A549 (cell line): ENCODE measurements around the gene MT1H.

ENCODE experiments used
- CHD4 ChIP-seq: fragments of 200-600 bp; sonication (generic); IDR thresholded peaks from 2 replicates; pipeline ENCODE4 v1.6.1; 2016; ENCODE audit warnings: antibody characterized with exemption, mild to moderate bottlenecking, borderline replicate concordance
- ESRRA ChIP-seq: fragments of 150-350 bp; IDR thresholded peaks from 2 replicates; pipeline ENCODE4 v1.6.1; 2014; ENCODE audit warnings: mild to moderate bottlenecking, low read length, borderline replicate concordance
- GATA3 ChIP-seq: IDR thresholded peaks from 2 replicates; pipeline ENCODE4 v1.6.1; 2012; ENCODE audit warnings: borderline replicate concordance
- KDM5A ChIP-seq: fragments of 200-600 bp; sonication (generic); IDR thresholded peaks from 2 replicates; pipeline ENCODE4 v1.6.1; 2016; ENCODE audit warnings: antibody characterized with exemption, mild to moderate bottlenecking
- MAFK ChIP-seq: fragments of 450-650 bp; IDR thresholded peaks from 2 replicates; pipeline ENCODE4 v1.6.1; 2014; ENCODE audit not compliant: partially characterized antibody
- MAZ ChIP-seq: fragments of 150-350 bp; IDR thresholded peaks from 2 replicates; pipeline ENCODE4 v1.6.1; 2014; ENCODE audit warnings: antibody characterized with exemption, low read depth, low read length, borderline replicate concordance
- PBX3 ChIP-seq: IDR thresholded peaks from 2 replicates; pipeline ENCODE4 v1.6.1; 2012
- RCOR1 ChIP-seq: fragments of 150-350 bp; IDR thresholded peaks from 2 replicates; pipeline ENCODE4 v1.6.1; 2014; ENCODE audit warnings: antibody characterized with exemption, low read length, low read depth
- REST ChIP-seq: fragments of 200-600 bp; sonication (generic); IDR thresholded peaks from 2 replicates; pipeline ENCODE4 v1.6.1; 2016; ENCODE audit warnings: antibody characterized with exemption, mild to moderate bottlenecking, moderate library complexity
- RFX5 ChIP-seq: fragments of 450-650 bp; IDR thresholded peaks from 2 replicates; pipeline ENCODE4 v1.7.1; 2014; ENCODE audit warnings: antibody characterized with exemption, mild to moderate bottlenecking, moderate library complexity
- SMC3 ChIP-seq: fragments of >200 bp; sonication (Bioruptor Twin); formaldehyde crosslinking; IDR thresholded peaks from 3 replicates; pipeline ENCODE4 v1.6.1; 2018; ENCODE audit warnings: inconsistent platforms
- TF ChIP-seq, protein P1 (sequence below): fragments of >200 bp; sonication (Bioruptor Twin); formaldehyde crosslinking; IDR thresholded peaks from 3 replicates; pipeline ENCODE4 v1.5.1; 2016
- TF ChIP-seq, protein P2 (sequence below): fragments of 150-350 bp; IDR thresholded peaks from 2 replicates; pipeline ENCODE4 v1.6.1; 2014; ENCODE audit warnings: low read depth, mild to moderate bottlenecking, low read length

DNA sequence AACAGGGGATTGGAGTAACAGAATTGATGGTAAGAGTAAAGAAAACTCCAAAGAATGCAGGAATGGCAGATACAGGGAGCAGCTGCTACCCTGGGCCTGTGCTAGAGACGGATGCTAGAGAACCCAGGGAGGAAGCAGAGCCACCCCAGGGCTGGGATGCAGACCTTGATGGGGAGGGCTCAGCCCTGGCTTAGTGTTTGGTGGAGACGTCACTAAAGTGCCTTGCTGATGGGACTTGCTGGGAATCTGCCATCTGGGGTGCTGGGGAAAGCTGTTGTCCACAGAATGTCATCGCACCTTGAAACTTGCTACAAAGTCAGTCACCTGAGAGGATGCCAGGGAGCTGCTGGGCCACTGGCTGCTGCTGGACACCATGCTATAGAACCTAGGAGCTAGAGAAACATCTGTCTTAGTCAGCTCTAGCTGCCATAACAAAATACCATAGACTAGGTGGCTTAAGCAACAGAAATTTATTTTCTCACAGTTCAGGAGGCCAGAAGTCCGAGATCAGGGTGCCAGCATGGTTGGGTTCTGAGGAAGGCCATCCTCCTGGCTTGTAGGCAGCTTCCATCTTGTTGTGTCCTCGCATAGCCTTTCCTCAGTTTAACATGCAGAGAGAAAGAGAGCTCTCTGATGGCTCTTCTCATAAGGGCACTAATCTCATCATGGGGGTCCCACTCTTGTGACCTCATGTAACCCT is 28.0 kb downstream of the MT1H start:
- TF ChIP-seq, protein P1, sequence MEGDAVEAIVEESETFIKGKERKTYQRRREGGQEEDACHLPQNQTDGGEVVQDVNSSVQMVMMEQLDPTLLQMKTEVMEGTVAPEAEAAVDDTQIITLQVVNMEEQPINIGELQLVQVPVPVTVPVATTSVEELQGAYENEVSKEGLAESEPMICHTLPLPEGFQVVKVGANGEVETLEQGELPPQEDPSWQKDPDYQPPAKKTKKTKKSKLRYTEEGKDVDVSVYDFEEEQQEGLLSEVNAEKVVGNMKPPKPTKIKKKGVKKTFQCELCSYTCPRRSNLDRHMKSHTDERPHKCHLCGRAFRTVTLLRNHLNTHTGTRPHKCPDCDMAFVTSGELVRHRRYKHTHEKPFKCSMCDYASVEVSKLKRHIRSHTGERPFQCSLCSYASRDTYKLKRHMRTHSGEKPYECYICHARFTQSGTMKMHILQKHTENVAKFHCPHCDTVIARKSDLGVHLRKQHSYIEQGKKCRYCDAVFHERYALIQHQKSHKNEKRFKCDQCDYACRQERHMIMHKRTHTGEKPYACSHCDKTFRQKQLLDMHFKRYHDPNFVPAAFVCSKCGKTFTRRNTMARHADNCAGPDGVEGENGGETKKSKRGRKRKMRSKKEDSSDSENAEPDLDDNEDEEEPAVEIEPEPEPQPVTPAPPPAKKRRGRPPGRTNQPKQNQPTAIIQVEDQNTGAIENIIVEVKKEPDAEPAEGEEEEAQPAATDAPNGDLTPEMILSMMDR, result no peak
- TF ChIP-seq GATA3, result no peak
- no peak for TF ChIP-seq MAZ
- TF ChIP-seq, protein P2, sequence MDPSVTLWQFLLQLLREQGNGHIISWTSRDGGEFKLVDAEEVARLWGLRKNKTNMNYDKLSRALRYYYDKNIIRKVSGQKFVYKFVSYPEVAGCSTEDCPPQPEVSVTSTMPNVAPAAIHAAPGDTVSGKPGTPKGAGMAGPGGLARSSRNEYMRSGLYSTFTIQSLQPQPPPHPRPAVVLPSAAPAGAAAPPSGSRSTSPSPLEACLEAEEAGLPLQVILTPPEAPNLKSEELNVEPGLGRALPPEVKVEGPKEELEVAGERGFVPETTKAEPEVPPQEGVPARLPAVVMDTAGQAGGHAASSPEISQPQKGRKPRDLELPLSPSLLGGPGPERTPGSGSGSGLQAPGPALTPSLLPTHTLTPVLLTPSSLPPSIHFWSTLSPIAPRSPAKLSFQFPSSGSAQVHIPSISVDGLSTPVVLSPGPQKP, result no peak
- TF ChIP-seq PBX3, result no peak
- TF ChIP-seq KDM5A, result no peak
- no peak for TF ChIP-seq RCOR1
- no peak for TF ChIP-seq CHD4
- TF ChIP-seq SMC3, result no peak
- TF ChIP-seq RFX5, result no peak
- no peak for TF ChIP-seq ESRRA
- TF ChIP-seq MAFK, result no peak
- TF ChIP-seq REST, result no peak
